Liver (tissue), 9 donors: Measurements from ENCODE around the gene MKI67. TPM values are rescaled to one million over a fixed set of nuclear protein-coding genes. Genes with fewer than 3 reads are reported as not detected.
"Not testable (repeated sequence)": the region's sequence is repeated elsewhere in the genome, so short reads cannot be mapped to it uniquely, and the experiment has no call there.

Experiments
- DNase-seq: peaks from one replicate; pipeline ENCODE4 v3.0.0-alpha.2; 2017; ENCODE audit warnings: low spot score
- H3K27ac ChIP-seq, 2 donors: one replicate each; pipeline ENCODE4 v1.7.0; 2013; ENCODE audit warnings: inconsistent platforms in 2 of 2, low read length in 2 of 2, control low read depth in 1 of 2, low read depth in 1 of 2, mild to moderate bottlenecking in 1 of 2
- H3K27me3 ChIP-seq, 4 donors: one replicate each; pipeline versions ENCODE4 v1.6.1 to v1.7.0; 2013; ENCODE audit warnings: low read length in 3 of 4, inconsistent platforms in 1 of 4, mild to moderate bottlenecking in 1 of 4, moderate library complexity in 1 of 4; ENCODE audit not compliant: control insufficient read depth in 4 of 4, insufficient read depth in 4 of 4
- H3K36me3 ChIP-seq, 4 donors: one replicate each; pipeline versions ENCODE4 v1.6.1 to v1.7.0; 2013; ENCODE audit warnings: low read length in 3 of 4, mild to moderate bottlenecking in 3 of 4, low read depth in 1 of 4, moderate library complexity in 1 of 4; ENCODE audit not compliant: control insufficient read depth in 4 of 4, insufficient read depth in 3 of 4
- H3K4me1 ChIP-seq, 4 donors: one replicate each; pipeline versions ENCODE4 v1.6.1 to v1.7.0; 2013; ENCODE audit warnings: low read length in 3 of 4, mild to moderate bottlenecking in 3 of 4, moderate library complexity in 1 of 4; ENCODE audit not compliant: control insufficient read depth in 4 of 4, insufficient read depth in 4 of 4
- H3K4me3 ChIP-seq, 3 donors: one replicate each; pipeline versions ENCODE4 v1.6.1 to v1.7.0; 2013; ENCODE audit warnings: low read length in 3 of 3, control low read depth in 1 of 3, low read depth in 1 of 3, mild to moderate bottlenecking in 1 of 3
- H3K9ac ChIP-seq, 2 donors: one replicate each; pipeline ENCODE4 v1.7.0; 2013; ENCODE audit warnings: low read length in 2 of 2, mild to moderate bottlenecking in 2 of 2, moderate library complexity in 2 of 2, control low read depth in 1 of 2, low read depth in 1 of 2
- H3K9me3 ChIP-seq, 4 donors: one replicate each; pipeline versions ENCODE4 v1.6.1 to v1.7.0; 2013; ENCODE audit warnings: low read length in 3 of 4; ENCODE audit not compliant: control insufficient read depth in 4 of 4
- EGR1 ChIP-seq, 2 donors: IDR thresholded peaks; 2 replicates each; pipeline ENCODE4 v1.6.1; 2016 to 2018; ENCODE audit warnings: antibody characterized with exemption in 2 of 2, low read depth in 2 of 2
- FOXA1 ChIP-seq: IDR thresholded peaks from 2 replicates; pipeline ENCODE4 v1.6.1; 2016; ENCODE audit warnings: antibody characterized with exemption
- FOXA2 ChIP-seq: IDR thresholded peaks from 2 replicates; pipeline ENCODE4 v1.6.1; 2016; ENCODE audit warnings: antibody characterized with exemption
- HNF4G ChIP-seq: IDR thresholded peaks from 2 replicates; pipeline ENCODE4 v1.6.1; 2016; ENCODE audit warnings: antibody characterized with exemption
- JUND ChIP-seq, 2 donors: IDR thresholded peaks; 2 replicates each; pipeline ENCODE4 v1.6.1; 2016; ENCODE audit warnings: antibody characterized with exemption in 2 of 2
- NR2F2 ChIP-seq: IDR thresholded peaks from 2 replicates; pipeline ENCODE4 v1.6.1; 2016; ENCODE audit warnings: antibody characterized with exemption
- RAD21 ChIP-seq, 2 donors: IDR thresholded peaks; 2 replicates each; pipeline ENCODE4 v1.6.1; 2016; ENCODE audit warnings: antibody characterized with exemption in 2 of 2, mild to moderate bottlenecking in 2 of 2
- RXRA ChIP-seq, 2 donors: IDR thresholded peaks; 2 replicates each; pipeline ENCODE4 v1.6.1; 2017 to 2018; ENCODE audit warnings: antibody characterized with exemption in 2 of 2, mild to moderate bottlenecking in 1 of 2
- SP1 ChIP-seq: IDR thresholded peaks from 2 replicates; pipeline ENCODE4 v1.6.1; 2018; ENCODE audit warnings: antibody characterized with exemption, mild to moderate bottlenecking
- TAF1 ChIP-seq: conservative IDR thresholded peaks from 2 replicates; pipeline ENCODE4 v1.6.1; 2016; ENCODE audit warnings: antibody characterized with exemption, mild to moderate bottlenecking
- YY1 ChIP-seq: IDR thresholded peaks from 2 replicates; pipeline ENCODE4 v1.6.1; 2016; ENCODE audit warnings: antibody characterized with exemption, mild to moderate bottlenecking
- WGBS: extraction: QIAGEN DNeasy Blood & Tissue Kit; methylation state at CpG from one replicate; pipeline ENCODE4 v1.1.7; 2013; 5-methylcytosine and 5-hydroxymethylcytosine counted together
- polyA plus RNA-seq, 2 donors: library from polyadenylated mRNA; stranded (reverse) in 1 of 2; unstranded in 1 of 2; fragments of 200-250 nt in 1 of 2; fragments of >200 nt in 1 of 2; fragmentation: Nextera tagmentation in 1 of 2; extraction: Ambion mirVana in 1 of 2; gene quantifications; one replicate each; pipeline versions ENCODE4 v1.2.1 to v1.2.3, GENCODE V29; 2013 to 2015
- total RNA-seq, 2 donors: library from RNA; depleted of rRNA; stranded (reverse); fragments of >200 nt; gene quantifications; one replicate each; pipeline ENCODE4 v1.2.3, GENCODE V29; 2014
- TF ChIP-seq, protein P1 (sequence below): IDR thresholded peaks from 2 replicates; pipeline ENCODE4 v1.6.1; 2016; ENCODE audit warnings: antibody characterized with exemption
- TF ChIP-seq, protein P2 (sequence below): IDR thresholded peaks from 2 replicates; pipeline ENCODE4 v1.6.1; 2016; ENCODE audit warnings: antibody characterized with exemption
- TF ChIP-seq, protein P3 (sequence below): fragments of 150-350 bp; IDR thresholded peaks from 2 replicates; pipeline ENCODE4 v1.5.1; 2017; ENCODE audit warnings: improper control_type of control experiment, low read depth, low read length; ENCODE audit not compliant: missing input control
- TF ChIP-seq, protein P4 (sequence below): IDR thresholded peaks from 2 replicates; pipeline ENCODE4 v1.6.1; 2016; ENCODE audit warnings: antibody characterized with exemption
- donor health status: healthy.
- donor health status: healthy.
- donor health status: healthy.
- donor health status: healthy.
- donor health status: healthy.

The MKI67 gene
- total and polyA plus RNA-seq, 4 donors, result 0.25 to 54.5 (median 1.1) TPM

DNA sequence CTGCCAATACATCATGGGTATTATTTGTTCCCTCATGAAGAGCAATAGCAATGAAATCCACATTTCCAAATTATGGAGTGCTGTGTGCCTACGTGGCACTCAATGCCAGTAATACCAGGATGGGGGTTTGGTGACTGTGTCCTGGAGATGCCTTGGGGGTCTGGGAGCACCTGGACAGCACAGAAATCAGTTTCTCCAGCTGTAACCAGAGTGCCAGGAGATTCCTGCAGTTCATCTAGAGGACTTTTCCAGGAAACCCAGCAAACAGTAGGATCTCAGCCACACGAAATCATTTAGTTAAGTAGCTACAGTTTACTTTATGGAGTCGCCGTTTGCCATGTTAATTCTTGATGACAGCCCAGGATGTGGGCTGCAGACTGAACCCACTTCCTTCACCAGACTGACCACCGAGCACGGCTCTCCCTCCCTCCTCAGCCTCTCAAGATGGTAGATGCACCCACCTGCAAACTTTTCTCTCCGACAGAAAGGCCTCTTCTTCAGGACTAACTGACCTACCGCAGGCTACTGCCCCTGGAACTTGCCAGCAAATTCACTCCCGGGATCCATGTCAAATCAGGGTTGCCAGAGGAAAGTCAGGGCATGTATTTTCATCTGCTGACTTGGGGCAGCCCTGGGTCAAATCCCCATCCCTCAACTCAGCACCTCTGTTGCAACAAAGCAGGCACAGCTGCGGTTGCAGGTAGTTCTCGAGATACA lies 30.3 kb downstream of the MKI67 start:
- Histone ChIP-seq H3K27me3 (no peaks in the 10 kb centered on the region), H3K36me3 (no peaks in the 10 kb centered on the region), H3K9ac (no peak overlapping the region), H3K9me3 (no peaks in the 10 kb centered on the region), H3K27ac (no peak overlapping the region), H3K4me3 (no peak overlapping the region), H3K4me1 (no peaks in the 10 kb centered on the region)
- 89% methylated on average over 11 of the region's 11 CpGs for WGBS
- no peak for TF ChIP-seq NR2F2
- no peak for TF ChIP-seq YY1
- TF ChIP-seq HNF4G, result no peak
- TF ChIP-seq, protein P1, sequence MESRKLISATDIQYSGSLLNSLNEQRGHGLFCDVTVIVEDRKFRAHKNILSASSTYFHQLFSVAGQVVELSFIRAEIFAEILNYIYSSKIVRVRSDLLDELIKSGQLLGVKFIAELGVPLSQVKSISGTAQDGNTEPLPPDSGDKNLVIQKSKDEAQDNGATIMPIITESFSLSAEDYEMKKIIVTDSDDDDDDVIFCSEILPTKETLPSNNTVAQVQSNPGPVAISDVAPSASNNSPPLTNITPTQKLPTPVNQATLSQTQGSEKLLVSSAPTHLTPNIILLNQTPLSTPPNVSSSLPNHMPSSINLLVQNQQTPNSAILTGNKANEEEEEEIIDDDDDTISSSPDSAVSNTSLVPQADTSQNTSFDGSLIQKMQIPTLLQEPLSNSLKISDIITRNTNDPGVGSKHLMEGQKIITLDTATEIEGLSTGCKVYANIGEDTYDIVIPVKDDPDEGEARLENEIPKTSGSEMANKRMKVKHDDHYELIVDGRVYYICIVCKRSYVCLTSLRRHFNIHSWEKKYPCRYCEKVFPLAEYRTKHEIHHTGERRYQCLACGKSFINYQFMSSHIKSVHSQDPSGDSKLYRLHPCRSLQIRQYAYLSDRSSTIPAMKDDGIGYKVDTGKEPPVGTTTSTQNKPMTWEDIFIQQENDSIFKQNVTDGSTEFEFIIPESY, result no peak
- TF ChIP-seq EGR1 (IDR thresholded peaks at IDR 0.05; ENCODE audit: low read depth in 2 of 2), result no peak
- no peak for TF ChIP-seq RXRA (IDR thresholded peaks at IDR 0.05)
- no peak for TF ChIP-seq FOXA1
- TF ChIP-seq, protein P2, sequence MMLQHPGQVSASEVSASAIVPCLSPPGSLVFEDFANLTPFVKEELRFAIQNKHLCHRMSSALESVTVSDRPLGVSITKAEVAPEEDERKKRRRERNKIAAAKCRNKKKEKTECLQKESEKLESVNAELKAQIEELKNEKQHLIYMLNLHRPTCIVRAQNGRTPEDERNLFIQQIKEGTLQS, result no peak
- no peak for TF ChIP-seq SP1
- no peak for TF ChIP-seq FOXA2
- no peak for TF ChIP-seq JUND (IDR thresholded peaks at IDR 0.05)
- TF ChIP-seq, protein P3, sequence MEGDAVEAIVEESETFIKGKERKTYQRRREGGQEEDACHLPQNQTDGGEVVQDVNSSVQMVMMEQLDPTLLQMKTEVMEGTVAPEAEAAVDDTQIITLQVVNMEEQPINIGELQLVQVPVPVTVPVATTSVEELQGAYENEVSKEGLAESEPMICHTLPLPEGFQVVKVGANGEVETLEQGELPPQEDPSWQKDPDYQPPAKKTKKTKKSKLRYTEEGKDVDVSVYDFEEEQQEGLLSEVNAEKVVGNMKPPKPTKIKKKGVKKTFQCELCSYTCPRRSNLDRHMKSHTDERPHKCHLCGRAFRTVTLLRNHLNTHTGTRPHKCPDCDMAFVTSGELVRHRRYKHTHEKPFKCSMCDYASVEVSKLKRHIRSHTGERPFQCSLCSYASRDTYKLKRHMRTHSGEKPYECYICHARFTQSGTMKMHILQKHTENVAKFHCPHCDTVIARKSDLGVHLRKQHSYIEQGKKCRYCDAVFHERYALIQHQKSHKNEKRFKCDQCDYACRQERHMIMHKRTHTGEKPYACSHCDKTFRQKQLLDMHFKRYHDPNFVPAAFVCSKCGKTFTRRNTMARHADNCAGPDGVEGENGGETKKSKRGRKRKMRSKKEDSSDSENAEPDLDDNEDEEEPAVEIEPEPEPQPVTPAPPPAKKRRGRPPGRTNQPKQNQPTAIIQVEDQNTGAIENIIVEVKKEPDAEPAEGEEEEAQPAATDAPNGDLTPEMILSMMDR, result no peak
- TF ChIP-seq TAF1, result no peak
- no peak for DNase-seq

DNA sequence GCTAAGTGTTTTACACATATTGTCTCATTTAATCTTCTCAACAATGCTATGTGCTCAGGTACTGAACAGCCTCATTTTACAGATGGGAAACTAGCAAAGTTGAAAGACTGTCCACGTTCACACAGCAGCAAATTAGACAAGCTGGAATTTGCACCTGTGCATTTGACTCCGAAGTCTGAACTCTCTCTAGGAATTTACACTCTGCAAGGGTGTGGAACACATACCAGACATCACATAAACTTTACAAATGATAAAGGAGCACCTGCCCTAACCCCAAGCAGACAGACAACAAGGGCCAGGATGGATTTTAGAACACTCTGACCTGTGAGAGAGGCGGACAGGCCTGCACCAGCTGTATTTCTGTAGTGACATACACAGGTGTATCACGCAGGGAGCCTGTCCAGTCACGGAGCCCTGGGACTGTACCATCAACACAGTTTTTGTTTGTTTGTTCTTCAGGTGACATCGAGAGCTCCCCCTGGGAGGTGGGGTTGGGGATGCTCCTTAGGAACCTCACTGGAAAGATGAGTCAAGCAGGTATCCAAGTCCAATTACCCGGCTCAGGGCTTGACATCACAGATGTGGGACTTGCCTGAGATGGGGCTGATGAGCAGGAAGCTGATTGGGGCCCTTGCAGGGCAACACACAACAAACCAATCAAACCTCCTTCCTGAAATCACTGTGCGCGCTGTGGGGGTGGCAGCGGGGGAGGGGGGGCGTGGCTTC lies 31.0 kb downstream of the MKI67 start:
- Histone ChIP-seq H3K27me3 (no peaks in the 10 kb centered on the region), H3K4me1 (no peaks in the 10 kb centered on the region), H3K36me3 (no peaks in the 10 kb centered on the region), H3K27ac (no peak overlapping the region), H3K4me3 (no peak overlapping the region), H3K9me3 (no peaks in the 10 kb centered on the region), H3K9ac (no peak overlapping the region)
- WGBS, result 80% methylated on average over 11 of the region's 11 CpGs
- DNase-seq, result no peak
- TF ChIP-seq HNF4G (no peak), RAD21 (IDR thresholded peaks at IDR 0.05) (no peak), SP1 (no peak), YY1 (no peak), TAF1 (no peak)
- TF ChIP-seq, protein P1, result no peak
- TF ChIP-seq, protein P4, sequence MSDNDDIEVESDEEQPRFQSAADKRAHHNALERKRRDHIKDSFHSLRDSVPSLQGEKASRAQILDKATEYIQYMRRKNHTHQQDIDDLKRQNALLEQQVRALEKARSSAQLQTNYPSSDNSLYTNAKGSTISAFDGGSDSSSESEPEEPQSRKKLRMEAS, result no peak

DNA sequence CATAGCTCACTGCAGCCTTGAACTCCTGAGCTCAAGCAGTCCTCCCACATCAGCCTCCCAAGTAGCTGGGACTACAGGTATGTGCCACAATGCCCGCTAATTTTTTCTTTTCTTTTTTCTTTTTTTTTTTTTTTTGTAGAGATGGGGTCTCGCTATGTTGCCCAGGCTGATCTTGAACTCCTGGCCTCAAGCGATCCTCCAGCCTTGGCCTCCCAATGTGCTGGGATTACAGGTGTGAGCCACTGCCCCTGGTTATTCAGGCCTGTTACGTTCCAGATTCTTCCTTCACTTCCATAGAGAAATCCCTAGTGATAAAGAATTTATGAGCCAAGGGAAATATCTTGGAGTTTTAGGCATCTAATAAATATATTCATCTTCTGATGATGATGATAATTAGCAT lies 31.6 kb downstream of the MKI67 start:
- not testable (repeated sequence) for H3K4me3 ChIP-seq, H3K9ac ChIP-seq, H3K36me3 ChIP-seq, H3K27me3 ChIP-seq, H3K27ac ChIP-seq, DNase-seq, H3K9me3 ChIP-seq, H3K4me1 ChIP-seq
- WGBS, result over 99% methylated on average over 4 of the region's 4 CpGs
